H1 (cell line): ENCODE data around the gene PARD3. TPM values are rescaled to one million over a fixed set of nuclear protein-coding genes. Genes with fewer than 3 reads are reported as not detected.

Experiments used
- CTCF ChIA-PET: fragments of 300-600 bp; sonication (Branson Sonifier 250); formaldehyde crosslinking; loops from one replicate; lab custom pipeline; 2021; ENCODE audit not compliant: partially characterized antibody; lab: Charles Lee
- POLR2A ChIA-PET: fragments of 300-600 bp; sonication (Branson Sonifier 250); formaldehyde crosslinking; loops from one replicate; lab custom pipeline; 2021; ENCODE audit warnings: inconsistent platforms; ENCODE audit not compliant: partially characterized antibody; lab: Charles Lee
- DNase-seq, 2 experiments: peaks; one replicate each; pipeline versions ENCODE4 v3.0.0 to v3.0.0-alpha.2; 2010 to 2022; ENCODE audit warnings: low spot score in 2 of 2, low read depth in 1 of 2, mixed read lengths in 1 of 2
- FAIRE-seq: peaks from 2 replicates; lab custom pipeline; 2011; peaks lifted over from hg19 to GRCh38; lab: Jason Lieb, UNC
- H2AFZ ChIP-seq: 2 replicates; pipeline ENCODE4 v1.8.1; 2012; ENCODE audit warnings: low read length, inconsistent platforms
- H2AK5ac ChIP-seq: 2 replicates; pipeline ENCODE4 v1.6.1; 2013; ENCODE audit warnings: low read depth, low read length
- H2BK120ac ChIP-seq: replicated peaks from 2 replicates; pipeline ENCODE3; 2013; ENCODE audit warnings: low read depth, low read length, inconsistent platforms
- H2BK12ac ChIP-seq: 2 replicates; pipeline ENCODE4 v1.6.1; 2013; ENCODE audit warnings: low read depth, low read length
- H2BK15ac ChIP-seq: 2 replicates; pipeline ENCODE4 v1.6.1; 2013; ENCODE audit warnings: low read length
- H2BK20ac ChIP-seq: 2 replicates; pipeline ENCODE4 v1.6.1; 2013; ENCODE audit warnings: low read length
- H2BK5ac ChIP-seq: 2 replicates; pipeline ENCODE4 v1.6.1; 2013; ENCODE audit warnings: low read depth, low read length
- H3K14ac ChIP-seq: 2 replicates; pipeline ENCODE4 v1.6.1; 2013; ENCODE audit warnings: inconsistent platforms; ENCODE audit not compliant: insufficient read length
- H3K18ac ChIP-seq: 2 replicates; pipeline ENCODE4 v1.6.1; 2013; ENCODE audit warnings: low read length; ENCODE audit errors: extremely low read depth
- H3K23ac ChIP-seq: 2 replicates; pipeline ENCODE4 v1.6.1; 2013; ENCODE audit warnings: inconsistent platforms; ENCODE audit not compliant: insufficient read length
- H3K23me2 ChIP-seq: 2 replicates; pipeline ENCODE4 v1.6.1; 2013; ENCODE audit warnings: low read depth, low read length
- H3K27ac ChIP-seq: 2 replicates; pipeline ENCODE4 v1.6.1; 2011; ENCODE audit warnings: low read depth, low read length, inconsistent platforms
- H3K27me3 ChIP-seq, 4 experiments: replicated peaks in 1 of 4; 1 replicate in 1 of 4; 2 replicates in 3 of 4; pipeline versions ENCODE4 v1.6.1 to v1.8.1; 2011 to 2013; ENCODE audit warnings: low read length in 3 of 4, mild to moderate bottlenecking in 3 of 4, inconsistent platforms in 2 of 4, mixed read lengths in 2 of 4, moderate library complexity in 1 of 4; ENCODE audit not compliant: control insufficient read depth in 3 of 4, insufficient read depth in 3 of 4; ENCODE audit errors: extremely low read depth in 1 of 4
- H3K36me3 ChIP-seq, 4 experiments: 2 replicates each; pipeline versions ENCODE4 v1.6.1 to v1.8.1; 2011 to 2013; ENCODE audit warnings: mild to moderate bottlenecking in 4 of 4, low read length in 3 of 4, moderate library complexity in 2 of 4, control low read depth in 1 of 4, inconsistent platforms in 1 of 4; ENCODE audit not compliant: insufficient read depth in 4 of 4, control insufficient read depth in 2 of 4
- H3K4ac ChIP-seq: replicated peaks from 2 replicates; pipeline ENCODE3; 2013; ENCODE audit warnings: low read length, low read depth, mixed read lengths, inconsistent platforms; ENCODE audit not compliant: insufficient read length
- H3K4me1 ChIP-seq, 4 experiments: replicated peaks in 1 of 4; 1 replicate in 1 of 4; 2 replicates in 3 of 4; pipeline versions ENCODE4 v1.6.1 to v1.8.1; 2011 to 2013; ENCODE audit warnings: low read length in 3 of 4, inconsistent platforms in 2 of 4, mixed read lengths in 1 of 4; ENCODE audit not compliant: insufficient read depth in 4 of 4, control insufficient read depth in 3 of 4
- H3K4me2 ChIP-seq, 2 experiments: 2 replicates each; pipeline versions ENCODE4 v1.6.1 to v1.8.1; 2011 to 2013; ENCODE audit warnings: low read depth in 2 of 2, low read length in 2 of 2, control low read depth in 1 of 2, inconsistent platforms in 1 of 2, mild to moderate bottlenecking in 1 of 2; ENCODE audit not compliant: insufficient read depth in 1 of 2
- H3K4me3 ChIP-seq, 4 experiments: fragments of 200-600, 300-600 bp in 1 of 4; sonication (generic), shearing (Covaris generic), sonication (Bioruptor Twin) in 1 of 4; 2 replicates each; pipeline versions ENCODE4 v1.5.1 to v1.8.1; 2011 to 2016; ENCODE audit warnings: low read length in 4 of 4, low read depth in 3 of 4, control low read depth in 2 of 4, inconsistent platforms in 2 of 4, mild to moderate bottlenecking in 2 of 4, mixed read lengths in 1 of 4, moderate library complexity in 1 of 4; ENCODE audit not compliant: insufficient read depth in 2 of 4; ENCODE audit errors: extremely low read depth in 1 of 4
- H3K56ac ChIP-seq: replicated peaks from 2 replicates; pipeline ENCODE3; 2013; ENCODE audit warnings: low read depth, mild to moderate bottlenecking, mixed read lengths, low read length, inconsistent platforms; ENCODE audit not compliant: insufficient read length
- H3K79me1 ChIP-seq: 2 replicates; pipeline ENCODE4 v1.6.1; 2013; ENCODE audit warnings: low read depth, low read length, control low read depth
- H3K79me2 ChIP-seq, 2 experiments: 2 replicates each; pipeline versions ENCODE4 v1.6.1 to v1.8.1; 2012 to 2013; ENCODE audit warnings: low read length in 2 of 2, mild to moderate bottlenecking in 2 of 2, inconsistent platforms in 1 of 2; ENCODE audit not compliant: insufficient read depth in 2 of 2, control insufficient read depth in 1 of 2
- H3K9ac ChIP-seq, 4 experiments: replicated peaks in 1 of 4; 1 replicate in 1 of 4; 2 replicates in 3 of 4; pipeline versions ENCODE4 v1.6.1 to v1.8.1; 2011 to 2013; ENCODE audit warnings: low read depth in 3 of 4, low read length in 3 of 4, control low read depth in 2 of 4, mild to moderate bottlenecking in 2 of 4, moderate library complexity in 2 of 4, inconsistent platforms in 1 of 4; ENCODE audit errors: extremely low read depth in 1 of 4
- H3K9me3 ChIP-seq, 2 experiments: 2 replicates each; pipeline versions ENCODE4 v1.6.1 to v1.8.1; 2012 to 2013; ENCODE audit warnings: mild to moderate bottlenecking in 2 of 2, moderate library complexity in 2 of 2, control low read depth in 1 of 2, inconsistent platforms in 1 of 2, low read depth in 1 of 2, low read length in 1 of 2, mixed read lengths in 1 of 2; ENCODE audit not compliant: insufficient read depth in 2 of 2
- H4K20me1 ChIP-seq, 2 experiments: replicated peaks in 1 of 2; 2 replicates each; pipeline versions ENCODE3 to v1.8.1; 2011 to 2013; ENCODE audit warnings: inconsistent platforms in 2 of 2, low read length in 2 of 2, mild to moderate bottlenecking in 1 of 2; ENCODE audit not compliant: insufficient read depth in 2 of 2, control insufficient read depth in 1 of 2
- H4K5ac ChIP-seq: 2 replicates; pipeline ENCODE4 v1.6.1; 2013; ENCODE audit warnings: low read length, low read depth, mixed read lengths, inconsistent platforms; ENCODE audit not compliant: insufficient read length
- H4K8ac ChIP-seq: 2 replicates; pipeline ENCODE4 v1.8.0; 2013; ENCODE audit warnings: mild to moderate bottlenecking, moderate library complexity, low read length, inconsistent platforms; ENCODE audit not compliant: insufficient read depth; ENCODE audit errors: extremely low read depth
- H4K91ac ChIP-seq: replicated peaks from 2 replicates; pipeline ENCODE3; 2013; ENCODE audit warnings: low read length, mixed read lengths, inconsistent platforms; ENCODE audit not compliant: insufficient read length
- BCL11A ChIP-seq, 2 experiments: IDR thresholded peaks; one replicate each; pipeline ENCODE4 v1.6.1; 2011; ENCODE audit warnings: low read depth in 2 of 2, low read length in 2 of 2, mild to moderate bottlenecking in 2 of 2
- EP300 ChIP-seq, 2 experiments: IDR thresholded peaks; 1 replicate in 1 of 2; 2 replicates in 1 of 2; pipeline ENCODE4 v1.6.1; 2011 to 2012; ENCODE audit warnings: low read depth in 2 of 2, low read length in 2 of 2, mild to moderate bottlenecking in 2 of 2, borderline replicate concordance in 1 of 2, inconsistent platforms in 1 of 2, moderate library complexity in 1 of 2
- HDAC2 ChIP-seq, 2 experiments: fragments of 300-600 bp in 1 of 2; sonication (generic) in 1 of 2; IDR thresholded peaks; 2 replicates each; pipeline ENCODE4 v1.6.1; 2011 to 2012; ENCODE audit warnings: low read depth in 2 of 2, low read length in 2 of 2, mild to moderate bottlenecking in 2 of 2, moderate library complexity in 2 of 2, borderline replicate concordance in 1 of 2, inconsistent platforms in 1 of 2
- NANOG ChIP-seq: IDR thresholded peaks from 2 replicates; pipeline ENCODE4 v1.6.1; 2011; ENCODE audit warnings: low read length, low read depth, mild to moderate bottlenecking, inconsistent platforms; ENCODE audit not compliant: insufficient read depth, poor library complexity, severe bottlenecking
- PHF8 ChIP-seq: fragments of 200-600 bp; sonication (generic); conservative IDR thresholded peaks from 2 replicates; pipeline ENCODE4 v1.7.1; 2012; ENCODE audit warnings: low read depth, mild to moderate bottlenecking, inconsistent platforms, low read length, moderate library complexity
- POLR2AphosphoS5 ChIP-seq: IDR thresholded peaks from 2 replicates; pipeline ENCODE4 v1.6.1; 2011; ENCODE audit warnings: low read depth, low read length
- RBBP5 ChIP-seq: IDR thresholded peaks from 2 replicates; pipeline ENCODE4 v1.7.1; 2012; ENCODE audit warnings: low read depth, mild to moderate bottlenecking, inconsistent platforms, low read length, moderate library complexity, borderline replicate concordance
- SRF ChIP-seq: IDR thresholded peaks from 2 replicates; pipeline ENCODE4 v1.6.1; 2011; ENCODE audit warnings: mild to moderate bottlenecking, low read depth, low read length, moderate library complexity
- TBP ChIP-seq: IDR thresholded peaks from 2 replicates; pipeline ENCODE4 v1.6.1; 2011; ENCODE audit warnings: low read depth, low read length, improper control_type of control experiment
- USF2 ChIP-seq: IDR thresholded peaks from 2 replicates; pipeline ENCODE4 v1.6.1; 2011; ENCODE audit warnings: low read length, improper control_type of control experiment
- WGBS, 2 experiments: shearing (Covaris generic) in 1 of 2; methylation state at CpG; one replicate each; pipeline versions ENCODE4 v1.1.6 to v1.1.7; 2013 to 2015; ENCODE audit warnings: low lambda C conversion rate in 2 of 2, mixed read lengths in 2 of 2, inconsistent platforms in 1 of 2, low coverage in 1 of 2, missing lambda C conversion rate in 1 of 2; ENCODE audit not compliant: insufficient replicate concordance in 2 of 2, insufficient coverage in 1 of 2, insufficient read length in 1 of 2; ENCODE audit errors: extremely low coverage in 1 of 2, missing lambda C conversion rate in 1 of 2; 5-methylcytosine and 5-hydroxymethylcytosine counted together
- polyA plus RNA-seq, 7 experiments: library from polyadenylated mRNA; depleted of rRNA in 3 of 7; stranded (reverse) in 5 of 7; unstranded in 2 of 7; fragments of >200 nt in 5 of 7; fragments of 200-250 nt in 2 of 7; gene quantifications; 1 replicate in 5 of 7; 2 replicates in 1 of 7; 4 replicates in 1 of 7; pipeline versions ENCODE4 v1.2.1 to v1.2.3, GENCODE V29; 2011 to 2013; ENCODE audit warnings: missing spikeins in 2 of 7, mixed read lengths in 2 of 7
- total RNA-seq: library from RNA; stranded (reverse); fragmentation: NEBNext Ultra II Directional; extraction: Animal tissue kit (Norgen Biotek cat#: 25700); gene quantifications from 2 replicates; pipeline ENCODE4 v1.2.1, GENCODE V29; 2021
- TF ChIP-seq, protein P1 (sequence below): IDR thresholded peaks from 2 replicates; pipeline ENCODE4 v1.6.1; 2012; ENCODE audit warnings: inconsistent platforms

The PARD3 gene
- total and polyA plus RNA-seq, 2 of the 8 experiments (the other 6 are each of a cell fraction or from before 2014, with no cell fraction given) = 19.7 to 49.1 TPM

- ChIA-PET CTCF (no interaction called here), POLR2A (no interaction called here)
- no peak overlapping the region; the same call in 1 of the 2 replicates for H2AK5ac ChIP-seq
- H2BK12ac ChIP-seq = no peak overlapping the region
- H3K27ac ChIP-seq = no peak overlapping the region
- no peak overlapping the region for H3K4me2 ChIP-seq
- H2BK20ac ChIP-seq = 0 out of 2 replicates have a peak overlapping the region, but pooled peaks have one; percentile 2
- no peaks in the 10 kb centered on the region for H3K79me2 ChIP-seq
- H3K4ac ChIP-seq = no peak overlapping the region
- H3K14ac ChIP-seq = no peak overlapping the region
- H3K23me2 ChIP-seq = no peaks in the 10 kb centered on the region
- H3K9me3 ChIP-seq = no peaks in the 10 kb centered on the region
- H2AFZ ChIP-seq = no peak overlapping the region
- H3K23ac ChIP-seq = no peak overlapping the region
- no peak overlapping the region for H3K9ac ChIP-seq
- FAIRE-seq (no peak), DNase-seq (no peak)
- H4K5ac ChIP-seq = no peak overlapping the region
- H2BK15ac ChIP-seq = no peak overlapping the region
- H2BK5ac ChIP-seq = no peak overlapping the region
- no peak overlapping the region for H3K4me3 ChIP-seq
- H3K79me1 ChIP-seq = peaks cover 3% of the 10 kb centered on the region; the same call in 1 of the 2 replicates
- no peak overlapping the region for H3K56ac ChIP-seq
- no peaks in the 10 kb centered on the region for H4K20me1 ChIP-seq
- 92% methylated on average over 7 of the region's 7 CpGs; no CpG with 5 or more reads in 1 of the 2 experiments for WGBS, 2 experiments
- H2BK120ac ChIP-seq = no peak overlapping the region
- no peak overlapping the region for H4K91ac ChIP-seq
- H3K36me3 ChIP-seq = no peaks in the 10 kb centered on the region
- no peak overlapping the region for H3K18ac ChIP-seq
- no peaks in the 10 kb centered on the region for H3K4me1 ChIP-seq
- no peak overlapping the region; the same call in 1 of the 2 replicates for H4K8ac ChIP-seq
- H3K27me3 ChIP-seq = no peaks in the 10 kb centered on the region
- TF ChIP-seq SRF = no peak
- TF ChIP-seq, protein P1, sequence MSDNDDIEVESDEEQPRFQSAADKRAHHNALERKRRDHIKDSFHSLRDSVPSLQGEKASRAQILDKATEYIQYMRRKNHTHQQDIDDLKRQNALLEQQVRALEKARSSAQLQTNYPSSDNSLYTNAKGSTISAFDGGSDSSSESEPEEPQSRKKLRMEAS = no peak
- no peak for TF ChIP-seq TBP
- no peak for TF ChIP-seq BCL11A (IDR thresholded peaks at IDR 0.05; ENCODE audit: low read depth in 2 of 2, low read length in 2 of 2)
- TF ChIP-seq RBBP5 = no peak
- no peak for TF ChIP-seq EP300 (IDR thresholded peaks at IDR 0.05; ENCODE audit: borderline replicate concordance in 1 of 2, low read depth in 2 of 2, low read length in 2 of 2)
- TF ChIP-seq POLR2AphosphoS5 = no peak
- no peak for TF ChIP-seq USF2
- no peak for TF ChIP-seq PHF8
- no peak for TF ChIP-seq HDAC2 (IDR thresholded peaks at IDR 0.05; ENCODE audit: borderline replicate concordance in 1 of 2, low read depth in 2 of 2, low read length in 2 of 2)
- no peak for TF ChIP-seq NANOG
These were observed 335.4 kb downstream of the PARD3 start for GRCh38 chr10:34479520-34480179.
